GM18873 (cell line): ENCODE data around the gene SND1.

Experiments
- ATAC-seq: cut with Tn5 transposase; IDR thresholded peaks from one replicate; pipeline ENCODE4 v1.9.1; 2021; ENCODE audit warnings: mild to moderate bottlenecking, moderate library complexity, moderate number of reproducible peaks; ENCODE audit not compliant: unreplicated experiment, low FRiP score

Gene SND1

DNA sequence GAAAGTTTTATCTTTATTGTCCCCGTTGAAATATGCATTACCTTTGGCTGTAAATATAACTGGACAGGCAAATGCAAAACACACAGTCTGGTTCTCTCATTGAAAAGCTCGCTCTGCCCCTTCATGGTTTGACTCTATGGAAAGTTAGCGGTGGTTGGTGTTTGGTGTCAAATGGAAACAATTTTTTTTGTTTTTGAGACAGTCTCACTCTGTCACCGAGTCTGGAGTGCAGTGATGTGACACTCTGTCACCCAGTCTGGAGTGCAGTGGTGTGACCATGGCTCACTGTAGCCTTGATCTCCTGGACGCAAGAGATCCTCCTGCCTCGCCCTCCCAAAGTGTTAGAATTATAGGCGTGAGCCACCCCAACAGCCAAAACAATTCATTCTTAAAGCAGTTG is 229.6 kb downstream of the SND1 start:
- ATAC-seq, result no peak

DNA sequence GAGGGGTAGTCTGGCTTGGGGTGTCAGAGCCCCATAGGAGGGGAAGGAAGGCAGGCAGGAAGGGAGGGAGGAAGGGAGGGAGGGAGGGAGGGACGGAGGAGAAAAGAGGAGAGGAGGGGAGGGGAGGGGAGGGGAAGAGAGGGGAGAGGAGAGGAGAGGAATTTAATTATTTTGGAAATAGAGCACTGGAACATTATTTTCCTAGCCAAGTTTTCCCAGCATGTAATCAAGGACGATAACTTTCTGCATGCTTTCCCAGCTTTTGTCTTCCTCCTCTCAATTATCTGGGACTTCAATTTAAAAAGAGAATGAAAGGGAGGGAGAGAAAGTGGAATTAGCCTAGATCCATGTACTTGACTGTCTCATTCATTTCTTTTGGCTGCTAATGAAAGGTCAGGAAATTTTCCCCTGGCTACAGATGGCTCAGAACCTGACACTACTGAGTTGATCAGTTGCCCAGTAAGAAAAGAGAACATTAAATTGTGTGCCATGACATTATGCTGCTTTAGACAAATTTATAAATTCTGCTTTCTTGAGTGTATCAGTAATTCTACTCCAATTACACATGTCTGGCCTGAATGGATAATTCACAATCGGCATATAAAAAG is 230.4 kb downstream of the SND1 start:
- no peak for ATAC-seq

DNA sequence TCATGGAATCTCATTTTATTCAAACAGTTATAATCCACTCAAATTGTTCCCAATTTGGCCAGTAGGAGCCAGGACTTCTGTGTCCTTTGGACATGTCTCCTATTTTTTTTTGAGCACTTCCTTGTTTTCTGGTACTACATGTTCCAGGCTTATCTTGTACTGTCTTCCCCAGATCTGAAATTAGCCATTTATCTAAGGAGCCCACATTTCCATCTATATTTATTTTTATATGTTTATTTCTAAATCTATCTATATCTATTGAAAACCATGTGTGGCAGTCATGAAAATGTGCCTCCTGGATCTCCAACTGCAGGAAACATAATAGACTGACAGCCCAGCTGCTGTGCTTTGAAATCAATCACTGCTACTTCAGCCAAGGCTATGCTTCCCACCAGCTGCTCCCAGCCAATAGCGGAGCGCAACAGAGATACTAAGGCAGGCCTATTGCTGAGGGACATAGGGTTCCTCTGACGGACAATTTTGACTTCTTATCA is 232.1 kb downstream of the SND1 start:
- ATAC-seq, result no peak

DNA sequence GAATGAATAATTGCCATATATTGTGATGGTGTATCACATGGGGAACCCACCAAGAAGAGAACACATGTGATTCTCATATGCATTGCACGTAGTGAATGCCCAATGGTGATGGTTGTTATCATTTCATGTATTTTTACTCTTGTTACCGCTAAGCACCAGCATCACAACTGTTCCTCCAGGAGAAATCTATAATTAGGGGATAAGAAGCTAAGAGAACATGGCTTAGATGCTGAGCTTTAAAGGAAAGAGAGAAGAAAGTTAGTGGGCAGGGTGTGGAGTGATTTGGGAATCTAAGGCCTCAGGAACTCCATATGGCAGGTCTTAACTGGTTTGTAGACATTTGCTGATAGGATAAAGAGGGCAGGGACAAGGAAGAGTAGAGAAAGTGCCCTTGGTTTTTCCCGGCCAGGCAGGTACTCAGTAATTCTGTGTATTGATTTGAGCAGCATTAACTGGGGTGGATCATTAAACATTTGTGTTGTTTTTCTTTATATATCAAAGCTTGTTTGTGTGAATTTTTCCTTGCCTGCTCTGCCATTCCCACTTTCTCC is 233.3 kb downstream of the SND1 start:
- ATAC-seq, result no peak

DNA sequence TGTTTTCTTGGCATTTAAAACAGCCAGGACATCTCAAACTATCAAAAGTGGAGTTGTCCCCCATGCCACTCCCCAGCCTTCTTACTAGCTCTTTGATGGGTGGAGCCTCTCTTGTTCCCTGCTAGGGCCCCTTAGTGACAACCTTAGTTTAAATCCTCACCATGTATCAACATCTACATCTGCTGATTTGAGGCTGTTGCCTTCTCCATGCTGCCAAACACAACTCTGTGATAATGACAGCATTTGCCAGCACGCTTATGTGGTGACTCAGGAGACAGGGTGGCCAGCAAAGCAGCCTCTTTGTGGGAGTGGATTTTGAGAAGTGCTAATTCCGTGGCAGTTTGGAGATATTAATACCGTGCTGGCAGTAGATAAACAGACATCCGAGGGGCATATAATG is 233.8 kb downstream of the SND1 start:
- no peak for ATAC-seq

DNA sequence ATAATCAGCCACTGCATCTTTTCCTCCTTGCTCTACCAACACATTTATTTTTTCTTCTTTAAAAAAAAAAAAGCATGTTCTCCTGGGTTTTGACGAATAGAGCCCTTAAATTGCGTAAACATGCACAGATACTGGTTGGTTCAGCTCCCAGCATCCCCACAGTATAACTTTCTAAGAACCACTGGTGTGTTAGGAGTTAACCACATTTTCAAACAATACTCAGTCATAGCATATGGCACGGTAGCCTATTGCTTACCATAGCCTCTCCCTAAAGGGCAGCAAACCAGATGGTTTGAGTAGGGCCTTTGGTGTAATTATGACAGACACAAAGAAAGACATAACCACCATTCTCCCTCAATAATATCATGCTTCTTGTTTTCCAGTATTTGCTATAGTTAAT is 234.3 kb downstream of the SND1 start:
- no peak for ATAC-seq

DNA sequence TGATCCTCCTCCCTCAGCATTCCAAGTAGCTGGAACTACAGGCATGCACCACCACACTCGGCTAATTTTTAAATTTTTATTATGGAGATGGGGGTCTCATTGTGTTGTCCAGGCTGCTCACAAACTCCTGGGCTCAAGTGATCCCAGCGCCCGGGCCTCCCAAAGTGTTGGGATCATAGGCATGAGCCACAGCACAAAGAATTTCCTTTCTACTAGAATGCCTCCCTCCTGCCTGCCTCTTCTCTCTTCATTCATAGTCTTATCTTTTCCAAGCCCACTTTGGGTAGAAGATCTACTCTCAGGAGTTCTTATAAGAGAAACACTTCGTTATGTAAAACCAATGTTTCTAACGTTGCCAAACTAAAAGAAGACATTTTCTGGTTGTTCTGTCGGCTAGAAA is 235.1 kb downstream of the SND1 start:
- no peak for ATAC-seq

DNA sequence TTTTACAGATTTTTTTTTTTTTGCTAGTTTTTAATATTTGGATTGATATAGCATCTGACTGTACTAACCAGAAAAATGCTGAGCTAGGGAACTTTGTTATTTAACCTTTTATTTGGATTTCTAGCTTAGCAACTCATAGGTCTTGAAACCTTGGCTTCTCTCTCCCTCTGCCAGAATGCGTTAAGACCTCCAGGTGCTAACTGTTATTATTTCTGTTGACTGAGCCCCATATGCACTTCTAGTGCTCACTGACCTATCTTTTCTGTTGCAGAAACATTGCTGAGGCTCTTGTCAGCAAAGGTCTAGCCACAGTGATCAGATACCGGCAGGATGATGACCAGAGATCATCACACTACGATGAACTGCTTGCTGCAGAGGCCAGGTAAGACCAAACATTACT is 235.6 kb downstream of the SND1 start:
- no peak for ATAC-seq

DNA sequence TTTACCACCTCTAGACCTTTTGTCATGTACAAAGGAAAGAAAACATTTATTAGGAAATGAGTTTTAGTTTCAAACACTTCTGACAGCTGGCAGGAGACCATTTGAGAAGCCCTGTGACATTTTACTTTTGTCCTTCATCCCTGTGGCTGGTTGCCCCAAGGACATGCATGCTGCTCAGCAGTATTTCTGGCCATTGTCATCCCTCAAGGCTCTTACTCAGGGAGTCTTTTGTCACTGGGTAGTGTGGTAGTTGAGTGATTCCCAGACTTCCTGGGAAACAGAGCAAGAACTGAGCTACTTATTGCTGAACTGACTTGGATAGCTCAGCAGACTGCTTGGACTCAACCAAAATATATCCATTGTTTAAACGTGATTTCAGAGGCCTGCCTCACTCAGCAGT is 236.4 kb downstream of the SND1 start:
- ATAC-seq, result no peak

DNA sequence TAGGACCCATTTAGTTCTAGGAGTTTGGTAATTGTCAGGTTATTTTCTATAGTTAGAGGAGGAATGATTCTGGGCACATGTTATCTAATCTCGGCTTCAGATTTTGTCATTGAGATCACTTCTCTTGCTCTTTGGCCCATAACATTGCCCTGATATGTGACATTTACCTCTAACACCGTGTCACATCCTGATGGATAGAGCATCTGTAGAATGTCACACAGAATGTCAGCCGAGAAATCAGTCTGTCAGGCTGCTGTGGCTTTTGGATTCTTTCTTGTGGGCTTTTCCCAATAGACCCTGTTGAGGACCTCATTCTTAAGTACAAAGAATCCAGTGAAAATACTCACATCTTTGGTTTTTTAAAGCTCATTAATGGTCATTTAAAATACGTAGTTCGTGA is 236.8 kb downstream of the SND1 start:
- no peak for ATAC-seq

DNA sequence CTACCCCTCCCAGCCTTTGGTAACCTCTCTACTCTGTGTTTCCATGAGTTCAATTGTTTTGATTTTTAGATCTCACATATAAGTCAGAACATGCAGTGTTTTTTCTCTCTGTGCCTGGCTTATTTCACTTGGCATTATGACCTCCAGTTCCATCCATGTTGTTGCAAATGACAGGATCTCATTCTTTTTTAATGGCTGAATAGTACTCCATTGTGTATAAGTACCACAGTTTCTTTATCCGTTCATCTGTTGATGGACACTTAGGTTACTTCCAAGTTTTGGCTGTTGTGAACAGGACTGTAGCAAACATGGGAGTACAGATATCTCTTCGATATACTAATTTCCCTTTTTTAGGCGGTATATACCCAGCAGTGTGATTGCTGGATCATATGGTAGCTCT is 237.7 kb downstream of the SND1 start:
- no peak for ATAC-seq

DNA sequence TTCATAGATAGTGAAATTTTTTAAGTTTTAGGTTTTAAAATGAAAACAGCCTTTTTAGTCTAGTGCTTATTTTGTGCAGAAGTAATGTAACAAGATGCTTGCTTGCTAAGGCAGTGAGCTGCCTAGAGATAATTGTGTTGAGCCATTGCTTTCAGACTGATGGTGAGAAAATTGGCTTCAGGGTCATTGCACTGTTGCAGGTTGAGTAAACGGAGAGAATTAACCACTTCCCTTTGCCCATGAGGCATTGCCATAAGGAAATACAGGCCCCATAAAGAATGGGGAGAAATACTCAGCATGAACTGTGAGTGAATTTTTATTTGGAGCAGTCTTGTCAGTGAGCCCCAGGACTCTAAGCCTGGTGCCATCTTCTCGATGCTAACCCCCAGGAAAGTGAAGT is 238.7 kb downstream of the SND1 start:
- no peak for ATAC-seq

DNA sequence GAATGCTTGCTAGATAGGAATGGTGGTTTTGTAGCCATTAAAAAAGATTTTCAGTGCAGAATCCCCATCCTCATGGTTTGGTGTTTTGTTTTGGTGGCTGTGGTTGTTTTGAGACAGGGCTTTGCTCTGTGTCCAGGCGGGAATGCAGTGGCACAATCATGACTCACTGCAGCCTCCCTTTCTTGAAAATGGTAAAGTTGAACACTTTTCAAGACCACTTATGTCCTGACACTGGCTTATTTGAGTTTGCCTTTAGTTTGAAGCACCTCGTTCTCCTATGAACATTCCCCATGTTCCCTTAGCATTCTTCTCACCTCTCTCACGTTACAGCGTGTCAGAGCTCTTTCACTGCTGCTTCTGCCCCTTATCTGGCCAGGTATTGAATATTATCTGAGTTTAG is 239.2 kb downstream of the SND1 start:
- ATAC-seq, result no peak

DNA sequence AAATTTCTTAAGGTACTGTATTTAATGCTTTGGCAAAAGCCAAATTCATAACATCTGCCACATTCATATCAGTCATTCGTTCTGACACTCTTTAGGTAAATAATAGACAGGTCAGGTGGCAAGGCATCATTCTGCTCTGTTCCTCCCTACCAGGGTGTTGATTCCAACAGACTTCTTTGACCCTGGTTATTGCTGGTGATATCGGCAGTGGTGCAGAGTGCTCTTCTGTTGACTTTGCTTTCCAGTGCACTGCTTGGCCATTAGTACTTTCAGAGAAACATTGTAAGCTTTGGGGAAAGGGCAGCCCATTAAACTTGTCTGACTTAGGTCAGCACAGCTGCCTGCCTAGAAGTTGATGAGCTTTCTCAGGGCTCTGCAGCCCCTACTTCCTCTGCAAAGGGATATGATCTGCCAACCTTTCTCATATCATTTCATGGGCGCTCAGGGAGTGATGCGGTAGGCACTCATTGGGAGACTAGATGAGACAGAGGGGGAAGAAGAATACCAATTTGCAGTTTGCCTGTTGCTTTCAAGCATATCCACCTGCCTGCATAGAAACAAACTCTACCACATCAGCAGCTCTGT is 240.0 kb downstream of the SND1 start:
- ATAC-seq, result no peak

DNA sequence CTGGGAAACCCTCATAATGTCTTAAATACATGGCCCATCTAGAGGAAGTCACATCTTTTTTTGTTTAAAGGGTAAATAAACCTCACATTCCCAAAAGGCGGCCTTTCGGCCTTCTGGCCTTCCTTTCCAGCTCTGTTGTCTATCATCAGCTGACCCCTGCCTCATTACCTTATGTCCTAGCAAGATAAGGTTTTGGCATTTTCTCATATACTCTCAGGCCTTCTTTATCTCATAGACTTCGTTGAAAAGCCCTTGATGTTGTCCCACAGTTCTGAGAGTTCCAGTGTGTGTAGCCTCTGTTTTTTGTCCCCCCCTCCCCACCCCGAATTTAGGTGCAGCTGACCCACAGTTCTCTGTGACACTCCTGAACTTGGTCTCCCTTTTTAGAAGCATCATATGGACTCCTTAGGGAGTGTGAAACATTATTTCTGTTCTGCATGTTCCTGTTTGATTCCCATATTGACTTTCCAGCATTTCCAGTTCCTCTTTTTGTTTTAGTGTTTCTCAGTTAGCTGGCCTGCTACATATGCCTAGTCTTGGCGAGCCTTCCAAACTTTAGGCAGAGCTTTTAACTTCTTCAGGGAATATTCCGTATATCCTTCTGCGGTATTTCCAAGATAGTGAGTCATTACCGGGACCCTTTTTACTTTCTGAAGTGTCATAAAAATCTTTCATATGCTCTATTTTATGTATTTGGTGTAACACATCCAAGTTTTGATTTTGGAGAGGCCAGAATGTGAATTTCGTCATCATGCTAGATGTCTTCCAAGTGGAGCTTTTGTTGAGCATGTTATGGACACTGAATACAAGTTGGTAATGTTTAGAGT is 240.7 kb downstream of the SND1 start:
- no peak for ATAC-seq

DNA sequence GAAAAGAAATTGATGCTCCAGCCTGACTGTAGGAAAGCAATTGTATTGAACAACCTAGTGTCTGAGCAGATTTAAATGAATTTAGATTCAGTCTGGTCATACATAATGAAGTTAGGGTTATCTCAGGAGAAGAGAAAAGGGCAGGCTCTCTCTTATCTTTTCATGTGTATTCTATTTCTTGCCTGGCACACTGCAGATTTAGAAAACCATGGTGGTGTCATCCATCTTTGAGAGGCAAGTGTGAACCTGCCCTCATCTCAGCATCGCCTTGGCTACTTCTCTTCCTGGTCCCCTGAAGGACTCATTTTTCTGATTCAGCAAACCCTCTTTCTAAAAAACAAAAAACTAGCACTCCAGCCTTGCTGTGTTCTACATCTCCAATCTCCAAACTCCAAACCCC is 241.6 kb downstream of the SND1 start:
- no peak for ATAC-seq

DNA sequence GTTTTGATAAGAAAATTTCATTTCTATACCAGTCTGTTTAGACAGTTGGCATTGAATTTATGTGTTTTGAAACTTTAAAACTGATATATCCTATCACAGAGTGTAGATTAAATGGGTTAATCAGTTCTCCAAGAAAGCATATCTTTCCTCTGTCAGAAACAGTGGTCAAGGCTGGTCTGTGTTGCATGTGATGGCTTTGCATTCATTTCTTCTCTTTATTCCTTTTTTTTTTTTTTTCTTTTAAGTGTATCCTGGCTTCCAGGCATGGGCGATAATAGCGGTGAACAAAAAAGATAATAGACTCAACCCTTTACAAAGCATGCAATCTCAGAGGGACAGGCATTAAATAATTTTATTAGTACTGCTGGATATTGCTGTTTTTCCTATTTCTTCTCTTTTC is 242.6 kb downstream of the SND1 start:
- ATAC-seq, result no peak

DNA sequence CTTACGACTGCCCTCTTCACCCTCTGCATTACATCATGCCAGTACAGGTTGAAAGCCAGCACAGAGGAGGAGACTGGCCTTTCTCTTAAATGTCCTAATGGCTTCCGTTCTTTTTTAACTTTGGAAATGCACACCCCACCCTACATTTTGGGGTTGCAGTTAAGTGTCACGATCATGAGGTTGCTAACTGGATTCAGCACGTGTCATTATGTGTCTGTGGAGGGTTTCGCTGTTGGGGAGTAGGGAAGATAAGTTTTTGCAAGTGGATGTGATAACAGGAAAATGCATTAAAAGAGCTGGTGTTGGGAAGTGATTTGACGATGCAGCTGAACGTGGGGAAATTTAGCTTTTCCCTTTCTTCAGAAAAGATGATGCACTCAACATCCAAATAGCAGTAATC is 243.4 kb downstream of the SND1 start:
- no peak for ATAC-seq

DNA sequence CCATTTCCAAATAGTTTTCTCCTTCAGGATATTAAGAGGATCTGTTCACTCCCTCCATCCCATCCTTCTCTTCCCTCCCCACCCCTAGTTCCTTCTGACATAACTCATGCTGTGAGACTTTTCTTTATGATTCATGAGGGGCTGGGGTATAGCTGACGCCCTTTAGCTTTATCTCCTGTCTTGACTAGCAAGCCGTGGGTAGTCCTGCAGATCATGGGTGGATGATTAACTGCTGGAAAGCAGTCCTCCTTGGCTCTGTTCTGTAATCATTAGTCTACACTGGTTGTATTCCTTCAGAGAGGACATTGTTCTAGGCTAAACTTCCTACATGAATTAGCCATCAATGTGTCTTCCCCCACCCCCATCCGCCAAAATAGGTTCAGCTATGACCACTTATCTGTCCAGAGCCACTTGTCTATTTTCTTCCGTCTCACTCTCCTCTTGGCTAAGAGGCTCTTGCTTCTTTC is 243.9 kb downstream of the SND1 start:
- ATAC-seq, result no peak

DNA sequence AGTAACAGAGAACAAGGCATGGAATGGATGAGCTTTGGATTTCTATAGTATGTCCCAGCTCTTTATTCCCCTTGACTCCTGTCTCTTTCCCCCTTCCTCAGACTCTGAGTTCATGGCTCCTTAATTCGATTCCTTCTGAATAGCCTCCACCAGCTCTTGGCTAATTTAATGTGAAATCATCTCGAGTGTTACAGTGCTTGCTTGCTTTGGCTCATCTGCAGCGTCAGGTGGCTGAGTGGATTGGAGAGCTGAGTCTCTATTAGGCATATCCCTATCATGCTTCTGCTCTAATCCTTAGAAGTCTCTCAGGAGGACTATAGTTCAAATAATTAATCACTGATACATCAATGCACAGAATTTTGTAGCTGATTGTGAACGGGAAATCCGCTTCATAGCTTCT is 244.7 kb downstream of the SND1 start:
- ATAC-seq, result no peak

DNA sequence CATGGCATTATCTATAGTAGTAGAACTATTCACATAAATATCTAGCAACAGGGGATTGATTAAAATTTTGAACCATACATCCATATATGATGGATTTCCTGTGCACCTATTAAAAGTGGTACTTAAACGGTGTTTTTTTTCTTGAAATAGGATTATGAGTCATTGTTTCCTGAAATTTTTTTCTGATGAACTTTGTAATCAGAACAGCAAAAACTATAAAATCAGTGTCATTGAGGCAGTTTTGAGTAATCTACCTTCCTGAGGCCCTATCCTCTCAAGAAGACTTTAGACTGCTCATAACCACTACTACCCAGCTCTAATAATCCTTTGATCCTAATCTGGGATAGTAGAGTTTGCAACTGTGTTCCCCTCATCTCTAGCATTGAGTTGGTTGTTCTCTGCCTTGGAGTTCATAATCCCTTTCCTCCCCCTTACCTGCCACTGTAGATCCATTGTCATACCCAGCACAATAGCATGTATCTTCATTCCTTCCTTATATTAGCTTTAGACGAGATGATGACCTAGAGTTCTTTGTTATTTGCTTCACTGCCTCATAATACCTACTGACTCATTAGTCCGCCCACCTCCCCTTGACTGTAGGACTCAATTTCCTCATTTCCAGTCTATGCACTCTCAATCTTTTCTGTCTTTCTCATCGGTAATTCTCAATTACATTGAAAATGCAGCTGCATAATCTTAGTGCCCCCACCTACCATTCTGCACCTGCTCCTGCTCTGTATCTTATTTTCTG is 245.9 kb downstream of the SND1 start:
- no peak for ATAC-seq
